GM12891 (cell line): ENCODE measurements around the gene MILR1.

ENCODE experiments used
- POLR2A ChIP-seq: IDR thresholded peaks from 2 replicates; pipeline ENCODE4 v1.6.1; 2011; ENCODE audit warnings: low read depth, low read length, control low read depth
- POLR2AphosphoS5 ChIP-seq: IDR thresholded peaks from 2 replicates; pipeline ENCODE4 v1.6.1; 2011; ENCODE audit warnings: low read depth, low read length, control low read depth
- SPI1 ChIP-seq: IDR thresholded peaks from 2 replicates; pipeline ENCODE4 v1.6.1; 2011; ENCODE audit warnings: low read depth, low read length, control low read depth
- TAF1 ChIP-seq: IDR thresholded peaks from 2 replicates; pipeline ENCODE4 v1.6.1; 2011; ENCODE audit warnings: low read depth, low read length, control low read depth

- TF ChIP-seq TAF1 (no peak), POLR2AphosphoS5 (no peak), POLR2A (no peak), SPI1 (no peak)
Measured at GRCh38 chr17:64426596-64426995, 22.3 kb upstream of the MILR1 start.
